DND-41 (cell line): ENCODE measurements around the gene RPGRIP1L.

Source experiments
- CTCF ChIP-seq: IDR thresholded peaks from 2 replicates; pipeline ENCODE4 v1.5.1; 2012; ENCODE audit warnings: borderline replicate concordance, low read length, moderate library complexity, mild to moderate bottlenecking; ENCODE audit not compliant: poor library complexity, severe bottlenecking; ENCODE audit errors: extremely low read depth
- EZH2 ChIP-seq: IDR thresholded peaks from 3 replicates; pipeline ENCODE4 v1.6.1; 2012; ENCODE audit warnings: borderline replicate concordance, low read depth, mild to moderate bottlenecking, moderate library complexity, low read length, inconsistent platforms; ENCODE audit not compliant: severe bottlenecking

GRCh38 chr16:53600126-53600525 lies 103.5 kb downstream of the RPGRIP1L start:
- no peak for TF ChIP-seq CTCF
- no peak for TF ChIP-seq EZH2
